Activated B cell treated with CpG ODN at 0.5 μM for 24 hours (primary cell): ENCODE results near the gene NUDT3. TPM values are rescaled to one million over a fixed set of nuclear protein-coding genes. Genes with fewer than 3 reads are reported as not detected.

Source experiments
- ATAC-seq: fragments of 200-7000 bp; cut with Tn5 transposase; one replicate; pipeline ENCODE4 v1.10.0; 2021; ENCODE audit warnings: low read depth, mild to moderate bottlenecking, moderate library complexity
- CTCF ChIA-PET: fragments of 350-600 bp; sonication (Branson Sonifier 250); formaldehyde crosslinking; loops from one replicate; lab custom pipeline; 2021; ENCODE audit warnings: antibody characterized with exemption; lab: Charles Lee
- POLR2A ChIA-PET: fragments of 350-600 bp; sonication (Branson Sonifier 250); formaldehyde crosslinking; loops from one replicate; lab custom pipeline; 2021; ENCODE audit warnings: antibody characterized with exemption; lab: Charles Lee
- DNase-seq: peaks from one replicate; pipeline ENCODE4 v3.0.0; 2022
- H3K27ac Mint-ChIP-seq: one replicate; pipeline ENCODE4 v1.8.0; 2020; ENCODE audit warnings: mixed read lengths
- H3K27me3 Mint-ChIP-seq: one replicate; pipeline ENCODE4 v1.8.0; 2021; ENCODE audit warnings: mixed read lengths
- H3K36me3 Mint-ChIP-seq: one replicate; pipeline ENCODE4 v1.8.0; 2021; ENCODE audit warnings: low read depth, mixed read lengths
- H3K4me1 Mint-ChIP-seq: one replicate; pipeline ENCODE4 v1.8.0; 2021; ENCODE audit warnings: mixed read lengths
- H3K4me3 Mint-ChIP-seq: one replicate; pipeline ENCODE4 v1.8.0; 2020; ENCODE audit warnings: mild to moderate bottlenecking, mixed read lengths
- H3K9me3 Mint-ChIP-seq: one replicate; pipeline ENCODE4 v1.8.0; 2020; ENCODE audit warnings: mixed read lengths
- CTCF ChIP-seq: fragments of 200-600 bp; IDR thresholded peaks from one replicate; pipeline ENCODE4 v1.8.0; 2022; ENCODE audit warnings: antibody characterized with exemption, mild to moderate bottlenecking
- intact Hi-C: fragments of 100-400 bp; cut with micrococcal nuclease; formaldehyde crosslinking; loops from one replicate; pipeline ENCODE4 v1.15.1; 2024
- total RNA-seq: library from RNA; stranded (reverse); gene quantifications from 2 replicates; pipeline ENCODE4 v1.2.3, GENCODE V29; 2022

NUDT3 gene
- total RNA-seq, 1 donor from 2014 or later = 27.0 TPM

GRCh38 chr6:34319471-34319885, 73.0 kb downstream of the NUDT3 start:
- ATAC-seq (no peak), DNase-seq (no peak)
- Mint-ChIP-seq H3K9me3 (no peaks in the 10 kb centered on the region), H3K27me3 (no peaks in the 10 kb centered on the region), H3K36me3 (peaks cover 10% of the 10 kb centered on the region), H3K27ac (peak overlapping the region; percentile 71), H3K4me1 (peaks cover 62% of the 10 kb centered on the region), H3K4me3 (no peak overlapping the region)
- ChIA-PET POLR2A (no interaction called here), CTCF (no interaction called here)
- TF ChIP-seq CTCF = no peak
- intact Hi-C loops = loop anchor here (2.0 to 10.0 kb wide), 2 partner anchors 13 to 125 kb away; no protein-coding TSS in a partner anchor

GRCh38 chr6:34318499-34319470, 73.7 kb downstream of the NUDT3 start:
- H3K4me3 Mint-ChIP-seq = no peak overlapping the region
- H3K36me3 Mint-ChIP-seq = peaks cover 10% of the 10 kb centered on the region
- H3K27me3 Mint-ChIP-seq = no peaks in the 10 kb centered on the region
- no peak for ATAC-seq
- peaks cover 59% of the 10 kb centered on the region for H3K4me1 Mint-ChIP-seq
- peak overlapping the region; percentile 71 for H3K27ac Mint-ChIP-seq
- ChIA-PET CTCF (interaction anchor here (1.1 kb wide), 1 partner anchor 69 kb away, joined by 5 read pairs; no protein-coding TSS in a partner anchor), POLR2A (interaction anchor here (0.9 to 1.4 kb wide), 4 partner anchors 18 to 107 kb away, joined by 3 to 5 read pairs (median 4); partner anchors contain the start of genes HMGA1 and RPS10)
- H3K9me3 Mint-ChIP-seq = no peaks in the 10 kb centered on the region
- no peak for DNase-seq
- TF ChIP-seq CTCF = no peak
- intact Hi-C loops = loop anchor here (2.0 to 10.0 kb wide), 2 partner anchors 14 to 124 kb away; no protein-coding TSS in a partner anchor

- CTCF ChIA-PET = interaction anchor here (1.1 kb wide), 1 partner anchor 68 kb away, joined by 5 read pairs; no protein-coding TSS in a partner anchor
- intact Hi-C loops = loop anchor here (2.0 to 10.0 kb wide), 4 partner anchors 15 to 123 kb away; partner anchors contain the start of gene SMIM29
These were observed 74.5 kb downstream of the NUDT3 start for GRCh38 chr6:34317882-34318498.

GRCh38 chr6:34317172-34317477, 75.3 kb downstream of the NUDT3 start:
- H3K36me3 Mint-ChIP-seq = peaks cover 3% of the 10 kb centered on the region
- ChIA-PET CTCF (no interaction called here), POLR2A (interaction anchor here (0.6 to 1.4 kb wide), 3 partner anchors 20 to 76 kb away, joined by 3 to 4 read pairs (median 3); no protein-coding TSS in a partner anchor)
- no peak for ATAC-seq
- peaks cover 62% of the 10 kb centered on the region for H3K4me1 Mint-ChIP-seq
- intact Hi-C loops = loop anchor here (2.0 to 10.0 kb wide), 3 partner anchors 16 to 122 kb away; partner anchors contain the start of gene SMIM29
- peak overlapping the region; percentile 94 for H3K27ac Mint-ChIP-seq
- no peak for DNase-seq
- peak overlapping the region; percentile 6 for H3K4me3 Mint-ChIP-seq
- H3K9me3 Mint-ChIP-seq = no peaks in the 10 kb centered on the region
- no peaks in the 10 kb centered on the region for H3K27me3 Mint-ChIP-seq
- TF ChIP-seq CTCF = no peak

More at GRCh38 chr6:34317882-34318498, 74.5 kb downstream of the NUDT3 start:
- H3K9me3 Mint-ChIP-seq = no peaks in the 10 kb centered on the region
- TF ChIP-seq CTCF = no peak
- H3K36me3 Mint-ChIP-seq = peaks cover 10% of the 10 kb centered on the region
- H3K27ac Mint-ChIP-seq = peak overlapping the region; percentile 94
- POLR2A ChIA-PET = interaction anchor here (0.6 to 1.4 kb wide), 5 partner anchors 19 to 108 kb away, joined by 3 to 5 read pairs (median 4); partner anchors contain the start of genes HMGA1 and RPS10
- H3K4me3 Mint-ChIP-seq = peak overlapping the region; percentile 35
- H3K4me1 Mint-ChIP-seq = peaks cover 63% of the 10 kb centered on the region
- DNase-seq (no peak), ATAC-seq (no peak)
- no peaks in the 10 kb centered on the region for H3K27me3 Mint-ChIP-seq
